PFSK-1 (cell line): Measurements from ENCODE around the gene COX6A2.

Experiments used
- FOXP2 ChIP-seq: optimal IDR thresholded peaks from 2 replicates; pipeline ENCODE3; 2011; ENCODE audit warnings: borderline replicate concordance, control low read depth, inconsistent platforms; ENCODE audit not compliant: insufficient read depth; ENCODE audit errors: extremely low read length, extremely low read depth
- POLR2AphosphoS5 ChIP-seq: IDR thresholded peaks from 2 replicates; pipeline ENCODE4 v1.6.1; 2012; ENCODE audit warnings: low read depth, mild to moderate bottlenecking, control low read depth, low read length, moderate library complexity
- REST ChIP-seq, 2 experiments: IDR thresholded peaks; 2 replicates each; pipeline versions ENCODE4 v1.6.1 to v1.8.0; 2011 to 2012; ENCODE audit warnings: low read depth in 2 of 2, low read length in 2 of 2, control low read depth in 1 of 2, inconsistent platforms in 1 of 2, mild to moderate bottlenecking in 1 of 2, moderate library complexity in 1 of 2; ENCODE audit not compliant: insufficient read depth in 1 of 2

GRCh38 chr16:31451681-31452351, 23.7 kb upstream of the COX6A2 start:
- TF ChIP-seq POLR2AphosphoS5, result no peak
- TF ChIP-seq REST (IDR thresholded peaks at IDR 0.05; ENCODE audit: insufficient read depth in 1 of 2, low read depth in 2 of 2, low read length in 2 of 2), result no peak
- TF ChIP-seq FOXP2, result no peak
